ENCODE results near the gene ITPR2. TPM values are rescaled to one million over a fixed set of nuclear protein-coding genes. Genes with fewer than 3 reads are reported as not detected.

ITPR2 gene
- total RNA-seq, 1 experiment from 2014 or later, result 4.0 TPM

DNA sequence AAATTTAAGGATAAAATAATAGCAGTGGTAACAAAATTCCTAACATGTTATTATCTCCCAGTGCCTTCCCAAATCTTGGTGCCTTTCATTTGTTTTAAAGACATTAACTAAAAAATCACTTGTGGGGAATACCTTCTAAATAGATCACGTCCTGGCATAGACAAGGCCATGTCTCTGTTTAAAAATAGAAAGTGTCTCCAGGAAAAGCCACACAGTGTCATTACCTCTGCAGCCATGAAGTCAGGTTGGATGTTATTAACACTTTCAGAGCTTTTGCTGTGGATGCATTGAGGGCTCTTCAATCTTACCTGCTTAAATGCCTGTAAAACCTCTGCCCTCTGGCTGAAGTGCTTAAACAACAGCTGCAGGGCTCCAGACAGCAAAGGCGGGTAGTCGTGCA lies 211.1 kb downstream of the ITPR2 start:
- no peaks in the 10 kb centered on the region for H3K79me2 ChIP-seq (ENCODE audit: low read length)
- no peaks in the 10 kb centered on the region for H3K9me3 ChIP-seq (ENCODE audit: low read length)
- BruUV-seq (replicated peaks), result no TSS peak
- ATAC-seq (no peak), DNase-seq (no peak)
- no peaks in the 10 kb centered on the region for H3K36me3 ChIP-seq (ENCODE audit: low read depth, low read length)
- H3K27me3 ChIP-seq (ENCODE audit: low read length), result no peaks in the 10 kb centered on the region
- H3K9ac ChIP-seq (ENCODE audit: low read length), result no peak overlapping the region
- CTCF ChIA-PET, result no interaction called here
- no peak overlapping the region for H3K27ac ChIP-seq (ENCODE audit: low read length)
- H2AFZ ChIP-seq (ENCODE audit: low read length), result no peak overlapping the region
- no peak overlapping the region for H3K4me3 ChIP-seq (ENCODE audit: low read length)
- POLR2A ChIA-PET (ENCODE audit: unreplicated experiment), result no interaction called here
- no peaks in the 10 kb centered on the region for H4K20me1 ChIP-seq (ENCODE audit: low read length)
- intact Hi-C loops (cut with micrococcal nuclease), result no loop called here
- no peaks in the 10 kb centered on the region for H3F3A ChIP-seq (ENCODE audit: low read length, unreplicated experiment)
- H3K4me2 ChIP-seq (ENCODE audit: low read length), result no peak overlapping the region
- TF ChIP-seq EZH2phosphoT487 (IDR thresholded peaks at IDR 0.05; ENCODE audit: borderline replicate concordance, low read length), result no peak
- TF ChIP-seq, protein P1, sequence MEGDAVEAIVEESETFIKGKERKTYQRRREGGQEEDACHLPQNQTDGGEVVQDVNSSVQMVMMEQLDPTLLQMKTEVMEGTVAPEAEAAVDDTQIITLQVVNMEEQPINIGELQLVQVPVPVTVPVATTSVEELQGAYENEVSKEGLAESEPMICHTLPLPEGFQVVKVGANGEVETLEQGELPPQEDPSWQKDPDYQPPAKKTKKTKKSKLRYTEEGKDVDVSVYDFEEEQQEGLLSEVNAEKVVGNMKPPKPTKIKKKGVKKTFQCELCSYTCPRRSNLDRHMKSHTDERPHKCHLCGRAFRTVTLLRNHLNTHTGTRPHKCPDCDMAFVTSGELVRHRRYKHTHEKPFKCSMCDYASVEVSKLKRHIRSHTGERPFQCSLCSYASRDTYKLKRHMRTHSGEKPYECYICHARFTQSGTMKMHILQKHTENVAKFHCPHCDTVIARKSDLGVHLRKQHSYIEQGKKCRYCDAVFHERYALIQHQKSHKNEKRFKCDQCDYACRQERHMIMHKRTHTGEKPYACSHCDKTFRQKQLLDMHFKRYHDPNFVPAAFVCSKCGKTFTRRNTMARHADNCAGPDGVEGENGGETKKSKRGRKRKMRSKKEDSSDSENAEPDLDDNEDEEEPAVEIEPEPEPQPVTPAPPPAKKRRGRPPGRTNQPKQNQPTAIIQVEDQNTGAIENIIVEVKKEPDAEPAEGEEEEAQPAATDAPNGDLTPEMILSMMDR (conservative IDR thresholded peaks at IDR 0.05; ENCODE audit: low read depth, low read length), result no peak
- TF ChIP-seq EZH2 (IDR thresholded peaks at IDR 0.05; ENCODE audit: low read length, unreplicated experiment), result no peak
- peaks cover 15% of the 10 kb centered on the region for H3K4me1 ChIP-seq (ENCODE audit: insufficient read depth, low read length)
- H3K9me2 ChIP-seq (replicated peaks; ENCODE audit: low read length), result no peaks in the 10 kb centered on the region

DNA sequence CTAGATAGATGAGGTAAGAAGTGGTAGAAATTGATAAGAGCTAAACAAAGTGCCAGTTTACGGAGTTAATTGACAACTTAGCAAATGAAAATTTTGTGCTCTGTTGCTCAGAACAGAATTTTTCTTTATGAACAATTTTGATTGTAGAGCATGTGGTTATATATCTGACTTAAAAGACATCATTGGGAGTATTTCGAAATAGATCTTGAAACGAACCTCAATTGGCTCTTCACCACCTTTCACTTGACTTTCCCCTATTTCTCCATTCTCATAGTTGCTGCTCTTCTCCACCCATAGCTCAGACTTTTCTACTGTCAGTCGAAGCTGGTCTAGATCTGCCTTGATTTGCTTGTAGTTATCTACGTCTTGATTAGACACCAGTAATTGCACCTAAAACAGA lies 212.1 kb downstream of the ITPR2 start:
- no peaks in the 10 kb centered on the region for H3K79me2 ChIP-seq (ENCODE audit: low read length)
- no TSS peak for BruUV-seq (replicated peaks)
- TF ChIP-seq EZH2phosphoT487 (IDR thresholded peaks at IDR 0.05; ENCODE audit: borderline replicate concordance, low read length) (no peak), EZH2 (IDR thresholded peaks at IDR 0.05; ENCODE audit: low read length, unreplicated experiment) (no peak)
- TF ChIP-seq, protein P1 (conservative IDR thresholded peaks at IDR 0.05; ENCODE audit: low read depth, low read length), result no peak
- intact Hi-C loops (cut with micrococcal nuclease), result no loop called here
- no peaks in the 10 kb centered on the region for H3K9me2 ChIP-seq (replicated peaks; ENCODE audit: low read length)
- no peak overlapping the region for H3K4me2 ChIP-seq (ENCODE audit: low read length)
- DNase-seq, result no peak
- no peaks in the 10 kb centered on the region for H3F3A ChIP-seq (ENCODE audit: low read length, unreplicated experiment)
- H3K4me3 ChIP-seq (ENCODE audit: low read length), result no peak overlapping the region
- no peak overlapping the region for H3K9ac ChIP-seq (ENCODE audit: low read length)
- no peak for ATAC-seq
- ChIA-PET POLR2A (ENCODE audit: unreplicated experiment) (no interaction called here), CTCF (interaction anchor here (0.6 kb wide), 1 partner anchor 97 kb away, joined by 7 read pairs; no protein-coding TSS in a partner anchor)
- H2AFZ ChIP-seq (ENCODE audit: low read length), result no peak overlapping the region
- H4K20me1 ChIP-seq (ENCODE audit: low read length), result no peaks in the 10 kb centered on the region
- no peaks in the 10 kb centered on the region for H3K9me3 ChIP-seq (ENCODE audit: low read length)
- no peaks in the 10 kb centered on the region for H3K27me3 ChIP-seq (ENCODE audit: low read length)
- no peak overlapping the region for H3K27ac ChIP-seq (ENCODE audit: low read length)
- no peaks in the 10 kb centered on the region for H3K36me3 ChIP-seq (ENCODE audit: low read depth, low read length)
- peaks cover 15% of the 10 kb centered on the region for H3K4me1 ChIP-seq (ENCODE audit: insufficient read depth, low read length)

DNA sequence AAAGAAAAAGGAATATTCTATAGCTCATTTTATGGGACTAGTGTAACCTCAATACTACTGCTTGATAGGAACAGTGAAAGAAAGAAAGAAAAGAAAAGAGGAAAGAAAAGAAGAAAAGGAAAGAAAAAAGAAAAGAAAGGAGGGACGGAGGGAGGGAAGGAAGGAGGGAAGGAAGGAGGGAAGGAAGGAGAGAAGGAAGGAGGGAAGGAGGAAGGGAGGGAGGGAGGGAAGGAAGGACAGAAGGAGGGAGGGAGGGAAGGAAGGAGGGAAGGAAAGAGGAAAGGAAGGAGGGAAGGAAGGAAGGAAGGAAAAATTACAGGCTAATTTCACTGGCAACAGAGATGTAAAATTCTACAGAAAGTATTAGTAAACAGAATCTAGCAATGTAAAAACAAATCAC lies 215.5 kb downstream of the ITPR2 start:
- TF ChIP-seq, protein P1 (conservative IDR thresholded peaks at IDR 0.05; ENCODE audit: low read depth, low read length), result no peak
- TF ChIP-seq EZH2phosphoT487 (IDR thresholded peaks at IDR 0.05; ENCODE audit: borderline replicate concordance, low read length) (no peak), EZH2 (IDR thresholded peaks at IDR 0.05; ENCODE audit: low read length, unreplicated experiment) (no peak)
- no peaks in the 10 kb centered on the region for H3F3A ChIP-seq (ENCODE audit: low read length, unreplicated experiment)
- no peaks in the 10 kb centered on the region for H4K20me1 ChIP-seq (ENCODE audit: low read length)
- no peak overlapping the region for H3K27ac ChIP-seq (ENCODE audit: low read length)
- DNase-seq, result no peak
- no peaks in the 10 kb centered on the region for H3K4me1 ChIP-seq (ENCODE audit: insufficient read depth, low read length)
- H3K4me2 ChIP-seq (ENCODE audit: low read length), result no peak overlapping the region
- intact Hi-C loops (cut with micrococcal nuclease), result no loop called here
- no peak overlapping the region for H3K9ac ChIP-seq (ENCODE audit: low read length)
- no peak overlapping the region for H2AFZ ChIP-seq (ENCODE audit: low read length)
- H3K9me2 ChIP-seq (replicated peaks; ENCODE audit: low read length), result no peaks in the 10 kb centered on the region
- no peak overlapping the region for H3K4me3 ChIP-seq (ENCODE audit: low read length)
- POLR2A ChIA-PET (ENCODE audit: unreplicated experiment), result no interaction called here
- no peaks in the 10 kb centered on the region for H3K79me2 ChIP-seq (ENCODE audit: low read length)
- no peaks in the 10 kb centered on the region for H3K9me3 ChIP-seq (ENCODE audit: low read length)
- H3K36me3 ChIP-seq (ENCODE audit: low read depth, low read length), result no peaks in the 10 kb centered on the region
- no peak for ATAC-seq
- H3K27me3 ChIP-seq (ENCODE audit: low read length), result no peaks in the 10 kb centered on the region
- CTCF ChIA-PET, result no interaction called here
- no TSS peak for BruUV-seq (replicated peaks)

Data from PC-3 (cell line).